AG20443 (cell line): ENCODE results near the gene CLIC5.

Experiments
- DNase-seq: peaks from one replicate; pipeline ENCODE4 v3.0.0; 2012; ENCODE audit warnings: low spot score, mixed read lengths

Gene CLIC5

GRCh38 chr6:45997875-45998506, 17.7 kb downstream of the CLIC5 start:
- no peak for DNase-seq

- no peak for DNase-seq
Measured at GRCh38 chr6:45991189-45991588, 24.5 kb downstream of the CLIC5 start.

- DNase-seq = no peak
Measured at GRCh38 chr6:45990162-45990561, 25.5 kb downstream of the CLIC5 start.

DNA sequence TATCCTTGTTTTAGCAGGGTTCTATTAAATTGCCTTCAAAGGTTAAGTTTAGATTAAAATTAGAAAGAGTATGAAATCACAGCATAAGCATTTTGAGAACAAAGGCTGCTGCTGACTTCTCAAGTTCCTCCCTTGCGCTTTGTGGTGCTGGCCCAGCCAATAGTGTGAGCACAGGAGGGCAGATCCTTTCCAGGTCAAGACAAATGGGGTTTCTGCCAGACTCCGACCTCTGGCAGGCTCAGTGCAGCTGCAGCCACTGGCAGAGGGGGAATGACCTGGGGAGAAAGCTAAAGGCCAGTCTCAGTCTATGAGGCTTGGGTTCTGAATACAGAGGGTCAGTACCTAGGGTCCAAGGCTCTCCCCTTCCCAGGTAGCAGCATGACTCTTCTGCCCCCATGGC, 27.0 kb downstream of the CLIC5 start:
- no peak for DNase-seq

- DNase-seq = no peak
Measured at GRCh38 chr6:45987856-45988255, 27.8 kb downstream of the CLIC5 start.

- DNase-seq = no peak
Measured at GRCh38 chr6:45986746-45987274, 28.9 kb downstream of the CLIC5 start.

DNA sequence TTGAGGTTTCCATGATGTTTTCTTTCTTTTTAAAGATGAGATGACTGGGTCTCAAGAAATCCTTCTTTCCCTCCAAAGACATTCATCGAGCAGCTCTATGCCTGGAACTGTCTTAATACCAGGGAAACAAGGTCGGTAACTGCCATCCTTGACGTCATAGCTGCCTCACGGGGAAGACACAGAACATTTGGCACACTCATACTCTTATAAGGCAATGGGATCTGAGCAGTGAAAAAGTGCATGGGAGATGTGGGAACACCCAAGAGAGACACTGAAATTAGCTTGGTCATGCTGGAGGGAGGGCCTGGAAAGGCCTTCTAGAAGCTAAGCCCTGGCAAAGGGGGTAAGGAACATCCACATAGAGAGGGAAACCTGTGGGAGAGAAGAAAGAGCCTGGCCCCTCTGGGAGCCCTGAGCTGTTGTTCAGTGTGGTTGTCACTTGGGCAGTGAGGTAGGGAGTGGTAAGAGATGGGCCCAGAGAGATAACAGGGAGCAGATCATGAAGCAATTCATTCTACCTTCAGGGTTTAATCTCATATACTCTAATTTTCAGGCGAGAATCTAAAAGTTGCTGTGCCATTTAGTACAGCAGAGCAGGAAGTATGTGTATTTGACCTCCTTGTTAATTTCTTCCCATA, 30.8 kb downstream of the CLIC5 start:
- no peak for DNase-seq

DNA sequence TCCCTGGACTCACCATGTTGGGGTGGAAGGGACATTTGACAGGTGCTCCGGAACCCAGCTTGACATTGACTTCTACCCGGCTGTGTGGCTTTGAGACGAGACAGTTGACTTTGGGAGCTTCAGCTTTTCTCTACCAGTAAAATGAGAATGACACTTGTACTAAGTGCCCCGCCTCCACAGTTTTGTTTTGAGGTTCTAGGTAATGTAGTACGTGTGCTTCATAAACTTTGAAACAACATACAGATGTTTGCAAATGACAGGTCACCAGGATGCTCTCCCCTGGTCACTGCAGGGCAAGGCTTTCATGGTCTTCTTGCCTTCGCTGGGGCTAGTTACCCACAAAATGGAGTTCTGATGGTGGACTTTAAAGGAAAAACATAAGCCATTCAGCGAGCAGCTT, 31.3 kb downstream of the CLIC5 start:
- DNase-seq = no peak

- no peak for DNase-seq
Measured at GRCh38 chr6:45983062-45983461, 32.6 kb downstream of the CLIC5 start.

DNA sequence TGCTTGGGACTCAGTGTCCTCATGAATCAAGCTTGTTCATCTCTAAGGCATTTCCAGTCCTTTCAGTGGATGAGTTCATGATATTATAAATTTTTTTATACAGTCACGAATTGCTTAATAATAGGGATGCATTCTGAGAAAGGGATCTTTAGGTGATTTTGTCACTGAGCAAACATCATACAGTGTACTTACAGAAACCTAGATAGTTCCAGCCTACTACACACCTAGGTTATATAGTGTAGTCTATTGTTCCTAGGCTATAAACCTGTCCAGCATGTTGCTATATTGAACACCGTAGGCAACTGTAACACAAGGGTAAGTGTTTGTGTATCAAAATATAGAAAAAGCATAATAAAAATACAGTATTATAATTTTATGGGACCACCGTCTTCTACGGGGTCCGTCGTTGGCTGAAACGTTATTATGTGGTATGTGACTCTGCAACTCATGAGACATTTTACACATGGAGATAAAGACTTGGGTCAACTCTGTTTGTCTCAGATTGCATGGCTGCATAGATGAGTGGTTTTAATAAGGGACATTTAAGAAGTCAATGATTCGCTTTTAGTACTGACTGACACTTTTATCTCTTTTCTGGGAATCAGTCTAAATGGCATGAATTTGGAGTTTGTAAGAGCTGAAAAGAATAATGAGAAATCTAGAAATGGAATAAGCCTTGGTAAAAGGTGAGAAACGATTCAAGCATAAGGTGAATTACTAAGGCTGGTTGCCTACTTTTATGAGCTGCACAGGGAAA, 33.2 kb downstream of the CLIC5 start:
- no peak for DNase-seq

- DNase-seq = no peak
Measured at GRCh38 chr6:45981046-45981445, 34.6 kb downstream of the CLIC5 start.

DNA sequence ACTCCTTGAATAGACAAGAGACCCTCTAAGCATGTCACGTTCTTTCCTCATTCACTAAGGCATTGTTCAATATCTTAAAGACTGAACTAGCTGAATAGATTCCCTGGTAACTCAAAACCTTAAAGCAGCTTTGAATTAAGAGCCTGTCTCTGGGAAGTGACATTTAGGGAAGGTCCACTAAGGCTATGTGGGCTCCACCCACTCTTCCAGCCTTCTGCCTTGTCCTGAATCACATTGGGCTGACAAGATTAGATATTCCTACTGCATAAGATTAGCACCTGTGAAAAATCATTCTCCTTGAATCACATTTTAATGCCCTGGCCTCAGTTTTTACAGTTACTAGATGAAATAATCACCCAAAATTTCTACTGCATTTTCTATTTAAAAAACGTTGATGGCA, 36.3 kb downstream of the CLIC5 start:
- DNase-seq = no peak

DNA sequence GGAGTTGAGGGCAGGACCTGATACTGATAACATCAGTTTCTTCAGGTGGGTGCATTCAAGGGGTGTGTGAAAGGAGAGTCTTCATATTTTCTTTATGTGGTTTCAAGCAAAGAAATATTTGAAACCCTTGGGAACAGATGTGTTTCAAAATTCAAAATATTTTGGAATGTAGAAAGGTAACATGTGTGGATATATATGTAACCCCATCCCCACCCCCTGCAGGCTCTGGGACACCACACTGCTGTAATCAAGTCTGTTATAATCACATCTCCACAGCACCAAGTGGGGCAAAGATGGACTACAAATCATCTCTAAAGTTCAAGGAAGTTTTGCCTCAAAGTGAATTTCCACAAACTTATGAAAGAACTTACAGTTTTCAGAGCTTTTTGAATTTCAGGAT, 41.1 kb downstream of the CLIC5 start:
- no peak for DNase-seq

DNA sequence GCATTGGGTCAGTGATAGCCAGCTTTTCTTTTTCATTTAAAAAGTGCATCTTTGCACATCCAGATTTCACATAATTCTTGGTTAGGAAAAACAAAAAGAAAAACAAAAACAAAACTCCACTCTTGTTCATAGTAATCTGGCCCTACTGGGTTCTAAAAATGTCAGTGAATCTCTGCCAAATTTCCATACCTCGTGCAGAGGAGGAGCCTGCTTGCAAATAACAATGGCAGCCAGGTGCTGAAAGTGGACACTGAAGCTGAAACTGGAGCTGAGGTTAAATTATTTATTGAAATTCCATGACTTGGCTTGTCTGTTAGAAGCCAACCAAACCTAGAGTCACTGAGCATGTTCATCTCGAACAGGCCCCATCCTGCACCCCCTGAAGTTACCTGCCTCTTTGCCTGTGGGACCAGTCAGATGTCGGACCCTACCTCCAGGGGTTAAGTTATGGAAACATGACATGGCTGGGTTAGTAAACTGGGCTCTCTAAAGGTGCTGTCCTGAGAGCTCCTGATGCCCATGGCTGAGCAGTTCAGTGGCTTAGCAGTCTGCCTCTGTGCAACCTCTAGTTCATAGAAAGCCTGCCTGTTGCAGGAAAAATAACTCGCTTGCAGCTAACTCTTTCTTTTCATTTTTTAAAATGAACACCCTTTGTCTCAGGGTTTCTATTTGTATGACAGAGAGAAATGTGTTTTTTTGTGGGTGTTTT, 42.7 kb downstream of the CLIC5 start:
- DNase-seq = no peak

DNA sequence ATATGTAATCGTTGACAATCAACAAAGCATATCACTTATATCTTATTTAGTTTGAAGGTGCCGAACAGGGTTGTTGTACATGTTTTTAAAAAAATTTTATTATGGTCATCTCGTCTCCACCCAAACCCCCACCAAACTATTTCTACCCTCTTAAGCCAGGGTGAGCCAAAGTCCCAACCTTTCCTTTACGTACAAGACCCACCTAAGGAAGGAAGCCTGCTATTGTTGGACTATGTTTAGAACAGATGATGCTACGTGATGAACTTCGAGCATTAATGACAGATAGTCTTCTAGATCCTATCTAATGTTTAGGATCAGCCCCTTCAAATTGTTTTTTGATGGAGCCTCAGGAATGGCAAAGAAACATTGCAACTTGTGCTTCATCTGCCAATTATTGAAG, 44.4 kb downstream of the CLIC5 start:
- DNase-seq = no peak

- no peak for DNase-seq
Measured at GRCh38 chr6:45970326-45970725, 45.3 kb downstream of the CLIC5 start.

GRCh38 chr6:45969883-45970282, 45.8 kb downstream of the CLIC5 start:
- DNase-seq = no peak

GRCh38 chr6:45969026-45969425, 46.6 kb downstream of the CLIC5 start:
- no peak for DNase-seq

- DNase-seq = no peak
Measured at GRCh38 chr6:45967363-45967762, 48.3 kb downstream of the CLIC5 start.

DNA sequence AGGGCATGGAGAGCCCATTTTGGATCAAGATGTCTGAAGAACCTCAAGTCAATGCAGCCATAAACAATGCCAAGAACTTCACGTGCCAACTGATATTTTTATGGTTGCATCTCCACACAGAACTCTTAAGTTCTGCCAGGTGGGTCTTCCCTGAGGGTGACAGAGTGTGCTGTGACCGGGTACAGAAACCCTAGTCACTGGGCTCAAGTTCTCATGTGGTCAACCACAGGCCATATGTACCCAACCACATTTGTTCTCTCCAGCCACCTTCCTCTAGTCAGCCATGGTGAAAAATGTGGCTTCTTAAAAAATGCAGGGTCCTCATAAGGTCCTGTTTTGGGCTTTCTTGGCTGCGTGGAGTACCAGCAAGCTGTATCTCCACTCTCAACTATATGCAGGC, 48.9 kb downstream of the CLIC5 start:
- DNase-seq = no peak

DNA sequence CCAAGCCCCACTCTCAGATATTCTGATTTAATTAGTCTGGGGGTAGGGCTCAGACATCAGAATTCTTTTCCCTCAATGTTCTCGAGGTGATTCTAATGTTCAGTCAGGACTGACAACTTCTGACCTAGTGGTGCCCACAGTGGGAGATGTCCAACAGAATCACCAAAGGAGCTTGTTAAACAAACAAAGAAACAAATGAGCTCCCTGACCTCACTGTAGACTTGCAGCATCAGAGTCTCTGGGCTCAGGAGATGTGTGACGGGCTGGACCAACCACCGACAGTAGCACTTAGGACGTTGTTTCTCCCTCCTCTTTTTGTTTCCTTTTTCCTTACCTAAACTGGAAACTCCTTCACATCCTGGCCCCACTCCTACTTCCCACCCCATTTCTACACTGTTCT, 49.3 kb downstream of the CLIC5 start:
- no peak for DNase-seq

DNA sequence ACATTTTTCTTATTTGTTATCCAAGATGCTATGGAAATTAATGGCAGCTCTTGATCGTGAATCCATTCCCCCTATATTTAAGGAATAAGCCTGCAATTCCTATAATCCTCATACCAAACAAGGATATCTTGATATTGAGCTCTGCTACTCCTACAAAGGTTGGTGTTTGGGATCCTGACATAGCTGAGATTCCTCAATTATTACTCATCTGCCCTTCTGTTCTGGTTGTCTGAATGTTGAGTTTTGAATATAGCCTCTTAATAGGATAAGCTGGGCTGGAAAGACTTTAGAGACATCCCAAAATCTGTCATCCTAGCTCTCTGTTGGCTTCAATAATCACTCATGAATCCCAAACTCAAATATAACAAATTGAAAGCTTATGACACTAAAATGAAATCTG, 49.9 kb downstream of the CLIC5 start:
- peak; percentile 60 for DNase-seq

DNA sequence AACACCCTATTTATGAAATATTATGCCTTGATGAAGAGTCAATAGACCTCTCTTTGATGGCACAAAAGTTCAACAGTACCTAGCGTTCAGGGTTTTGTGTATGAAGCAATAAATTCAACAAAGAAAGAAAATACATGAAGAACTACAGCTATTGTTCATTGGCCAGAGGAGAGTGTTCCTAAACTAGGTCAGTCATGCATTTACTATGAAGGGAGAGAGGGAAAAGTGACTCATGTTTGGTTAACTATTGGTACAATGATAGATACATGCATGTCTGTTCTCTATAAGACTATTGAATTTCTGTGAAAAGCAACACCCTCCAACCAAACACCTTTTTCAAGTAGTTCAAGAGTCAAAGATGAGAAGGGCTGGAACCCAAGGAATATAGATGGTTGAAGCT, 50.7 kb downstream of the CLIC5 start:
- no peak for DNase-seq
